Motor neuron (in vitro differentiated cells): ENCODE measurements around the gene CEP97. TPM values are rescaled to one million over a fixed set of nuclear protein-coding genes. Genes with fewer than 3 reads are reported as not detected.
"Not testable (repeated sequence)": the region's sequence is repeated elsewhere in the genome, so short reads cannot be mapped to it uniquely, and the experiment has no call there.

Source experiments
- ATAC-seq, 8 experiments: fragments of 200-7000 bp; cut with Tn5 transposase; replicated peaks in 6 of 8; 2 replicates each; pipeline ENCODE4 v1.8.0; 2021; ENCODE audit warnings: mild to moderate bottlenecking in 8 of 8, moderate library complexity in 8 of 8
- H3K27ac ChIP-seq, 2 donors: fragments of 250-450 bp; sonication (Bioruptor Pico); 2 replicates each; pipeline ENCODE4 v1.9.0; 2021; ENCODE audit warnings: antibody characterized with exemption in 2 of 2, mild to moderate bottlenecking in 2 of 2, moderate library complexity in 1 of 2
- H3K4me1 ChIP-seq, 2 donors: fragments of 250-450 bp; sonication (Bioruptor Pico); replicated peaks in 1 of 2; 2 replicates each; pipeline ENCODE4 v1.6.1; 2021; ENCODE audit warnings: antibody characterized with exemption in 2 of 2, mild to moderate bottlenecking in 2 of 2, moderate library complexity in 1 of 2
- H3K4me3 ChIP-seq, 5 donors: fragments of 250-450 bp; sonication (Bioruptor Pico); 2 replicates each; pipeline ENCODE4 v1.9.0; 2021; ENCODE audit warnings: antibody characterized with exemption in 5 of 5, mild to moderate bottlenecking in 5 of 5, moderate library complexity in 4 of 5
- WGBS, 10 experiments: fragments of 450-650 bp; shearing (Covaris generic); methylation state at CpG; one replicate each; pipeline ENCODE4 v1.0.0; 2022; 5-methylcytosine and 5-hydroxymethylcytosine counted together
- in situ Hi-C, 9 experiments: fragments of 400-800 bp; cut with MboI; loops; one replicate each; pipeline ENCODE4 v1.15.0; 2021; ENCODE audit warnings: low sequenced_read_pairs in 9 of 9, low pct_unique_long_range_greater_than_20kb in 2 of 9; ENCODE audit not compliant: unreplicated experiment in 9 of 9
- total RNA-seq, 8 experiments: library from RNA; unstranded; fragments of 300-600 nt; gene quantifications; 2 replicates each; pipeline versions ENCODE4 v1.2.3 to v1.2.4, GENCODE V29; 2022

CEP97 gene
- total RNA-seq, 8 experiments from 2014 or later: 9.8 to 29.2 (median 24.1) TPM

DNA sequence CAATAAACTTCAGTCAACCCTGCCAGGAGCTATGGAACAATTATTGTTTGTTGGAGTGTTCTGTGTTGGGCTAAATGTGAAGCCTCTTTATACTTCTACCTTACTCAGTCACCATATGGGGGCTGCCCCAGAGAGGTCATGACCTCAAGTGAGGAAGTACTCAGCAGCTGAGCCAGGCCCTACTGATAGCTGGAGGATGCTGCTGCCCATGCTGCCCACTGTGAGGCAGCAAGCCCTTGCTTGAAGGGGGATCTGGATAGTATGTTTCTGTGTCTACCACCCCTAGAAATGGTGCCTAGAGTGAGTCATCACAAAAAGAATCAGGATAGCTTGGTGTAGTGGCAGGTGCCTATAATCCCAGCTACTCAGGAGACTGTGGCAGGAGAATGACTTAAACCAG, 33.4 kb upstream of the CEP97 start:
- in situ Hi-C loops: no loop called here
- Histone ChIP-seq H3K4me3 (no peak overlapping the region), H3K27ac (no peak overlapping the region), H3K4me1 (peaks cover 6 to 10% of the 10 kb centered on the region in 2 donors)
- ATAC-seq: no peak

DNA sequence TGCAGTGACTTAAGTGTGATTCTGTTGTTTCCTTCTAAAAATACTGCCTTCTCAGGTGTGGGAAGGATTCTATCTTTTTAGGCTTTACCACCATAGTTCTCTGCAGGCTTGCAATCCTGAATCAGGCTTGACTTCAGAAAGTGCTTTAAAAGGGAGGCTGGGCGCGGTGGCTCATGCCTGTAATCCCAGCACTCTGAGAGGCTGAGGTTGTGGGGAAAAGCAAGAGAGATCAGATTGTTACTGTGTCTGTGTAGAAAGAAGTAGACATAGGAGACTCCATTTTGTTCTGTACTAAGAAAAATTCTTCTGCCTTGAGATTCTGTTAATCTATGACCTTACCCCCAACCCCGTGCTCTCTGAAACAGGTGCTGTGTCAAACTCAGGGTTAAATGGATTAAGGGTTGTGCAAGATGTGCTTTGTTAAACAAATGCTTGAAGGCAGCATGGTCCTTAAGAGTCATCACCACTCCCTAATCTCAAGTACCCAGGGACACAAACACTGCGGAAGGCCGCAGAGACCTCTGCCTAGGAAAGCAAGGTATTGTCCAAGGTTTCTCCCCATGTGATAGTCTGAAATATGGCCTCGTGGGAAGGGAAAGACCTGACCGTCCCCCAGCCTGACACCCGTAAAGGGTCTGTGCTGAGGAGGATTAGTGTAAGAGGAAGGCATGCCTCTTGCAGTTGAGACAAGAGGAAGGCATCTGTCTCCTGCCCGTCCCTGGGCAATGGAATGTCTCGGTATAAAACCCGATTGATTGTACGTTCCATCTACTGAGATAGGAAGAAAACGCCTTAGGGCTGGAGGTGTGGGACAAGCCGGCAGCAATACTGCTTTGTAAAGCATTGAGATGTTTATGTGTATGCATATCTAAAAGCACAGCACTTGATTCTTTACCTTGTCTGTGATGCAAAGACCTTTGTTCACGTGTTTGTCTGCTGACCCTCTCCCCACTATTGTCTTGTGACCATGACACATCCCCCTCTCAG, 32.4 kb upstream of the CEP97 start:
- H3K4me3 ChIP-seq, H3K27ac ChIP-seq, in situ Hi-C loops, ATAC-seq: not testable (repeated sequence)
- 83 to 100% (median 100%) methylated on average over 1 to 2 of the region's 15 CpGs; no CpG with 5 or more reads in 7 of the 10 experiments for WGBS, 10 experiments
- peaks cover 6 to 10% of the 10 kb centered on the region in 2 donors for H3K4me1 ChIP-seq

DNA sequence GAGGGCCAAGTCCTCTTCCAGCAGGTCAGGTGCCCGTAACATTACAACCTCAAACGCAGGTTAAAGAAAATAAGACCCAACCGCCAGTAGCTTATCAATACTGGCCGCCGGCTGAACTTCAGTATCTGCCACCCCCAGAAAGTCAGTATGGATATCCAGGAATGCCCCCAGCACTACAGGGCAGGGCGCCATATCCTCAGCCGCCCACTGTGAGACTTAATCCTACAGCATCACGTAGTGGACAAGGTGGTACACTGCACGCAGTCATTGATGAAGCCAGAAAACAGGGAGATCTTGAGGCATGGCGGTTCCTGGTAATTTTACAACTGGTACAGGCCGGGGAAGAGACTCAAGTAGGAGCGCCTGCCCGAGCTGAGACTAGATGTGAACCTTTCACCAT, 30.9 kb upstream of the CEP97 start:
- 78 to 96% methylated on average over 6 to 8 of the region's 13 CpGs; no CpG with 5 or more reads in 8 of the 10 experiments for WGBS, 10 experiments
- in situ Hi-C loops, H3K4me1 ChIP-seq, H3K4me3 ChIP-seq, H3K27ac ChIP-seq: not testable (repeated sequence)
- ATAC-seq: peak in 4 of 8 experiments; percentile 71 to 98 (median 94)

DNA sequence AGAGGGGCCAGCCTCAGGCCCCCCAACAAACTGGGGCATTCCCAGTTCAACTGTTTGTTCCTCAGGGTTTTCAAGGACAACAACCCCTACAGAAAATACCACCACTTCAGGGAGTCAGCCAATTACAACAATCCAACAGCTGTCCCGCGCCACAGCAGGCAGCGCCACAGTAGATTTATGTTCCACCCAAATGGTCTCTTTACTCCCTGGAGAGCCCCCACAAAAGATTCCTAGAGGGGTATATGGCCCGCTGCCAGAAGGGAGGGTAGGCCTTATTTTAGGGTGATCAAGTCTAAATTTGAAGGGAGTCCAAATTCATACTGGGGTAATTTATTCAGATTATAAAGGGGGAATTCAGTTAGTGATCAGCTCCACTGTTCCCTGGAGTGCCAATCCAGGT, 29.6 kb upstream of the CEP97 start:
- 0 to 94% (median 50%) methylated on average over 1 to 3 of the region's 4 CpGs; no CpG with 5 or more reads in 6 of the 10 experiments for WGBS, 10 experiments
- in situ Hi-C loops, H3K4me1 ChIP-seq, H3K27ac ChIP-seq, ATAC-seq, H3K4me3 ChIP-seq: not testable (repeated sequence)

DNA sequence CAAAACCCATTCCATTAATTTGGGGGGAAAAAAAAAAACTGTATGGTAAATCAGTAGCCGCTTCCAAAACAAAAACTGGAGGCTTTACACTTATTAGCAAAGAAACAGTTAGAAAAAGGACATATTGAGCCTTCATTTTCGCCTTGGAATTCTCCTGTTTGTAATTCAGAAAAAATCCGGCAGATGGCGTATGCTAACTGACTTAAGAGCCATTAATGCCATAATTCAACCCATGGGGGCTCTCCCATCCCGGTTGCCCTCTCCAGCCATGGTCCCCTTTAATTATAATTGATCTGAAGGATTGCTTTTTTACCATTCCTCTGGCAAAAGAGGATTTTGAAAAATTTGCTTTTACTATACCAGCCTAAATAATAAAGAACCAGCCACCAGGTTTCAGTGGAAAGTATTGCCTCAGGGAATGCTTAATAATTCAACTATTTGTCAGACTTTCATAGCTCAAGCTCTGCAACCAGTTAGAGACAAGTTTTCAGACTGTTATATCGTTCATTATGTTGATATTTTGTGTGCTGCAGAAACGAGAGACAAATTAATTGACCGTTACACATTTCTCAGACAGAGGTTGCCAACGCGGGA, 28.5 kb upstream of the CEP97 start:
- in situ Hi-C loops: no loop called here
- Histone ChIP-seq H3K4me3 (no peak overlapping the region), H3K4me1 (peaks cover 0 to 5% of the 10 kb centered on the region in 2 donors), H3K27ac (no peak overlapping the region)
- no peak for ATAC-seq
- 0 to 60% (median 23%) methylated on average over 1 to 10 of the region's 10 CpGs for WGBS, 10 experiments

DNA sequence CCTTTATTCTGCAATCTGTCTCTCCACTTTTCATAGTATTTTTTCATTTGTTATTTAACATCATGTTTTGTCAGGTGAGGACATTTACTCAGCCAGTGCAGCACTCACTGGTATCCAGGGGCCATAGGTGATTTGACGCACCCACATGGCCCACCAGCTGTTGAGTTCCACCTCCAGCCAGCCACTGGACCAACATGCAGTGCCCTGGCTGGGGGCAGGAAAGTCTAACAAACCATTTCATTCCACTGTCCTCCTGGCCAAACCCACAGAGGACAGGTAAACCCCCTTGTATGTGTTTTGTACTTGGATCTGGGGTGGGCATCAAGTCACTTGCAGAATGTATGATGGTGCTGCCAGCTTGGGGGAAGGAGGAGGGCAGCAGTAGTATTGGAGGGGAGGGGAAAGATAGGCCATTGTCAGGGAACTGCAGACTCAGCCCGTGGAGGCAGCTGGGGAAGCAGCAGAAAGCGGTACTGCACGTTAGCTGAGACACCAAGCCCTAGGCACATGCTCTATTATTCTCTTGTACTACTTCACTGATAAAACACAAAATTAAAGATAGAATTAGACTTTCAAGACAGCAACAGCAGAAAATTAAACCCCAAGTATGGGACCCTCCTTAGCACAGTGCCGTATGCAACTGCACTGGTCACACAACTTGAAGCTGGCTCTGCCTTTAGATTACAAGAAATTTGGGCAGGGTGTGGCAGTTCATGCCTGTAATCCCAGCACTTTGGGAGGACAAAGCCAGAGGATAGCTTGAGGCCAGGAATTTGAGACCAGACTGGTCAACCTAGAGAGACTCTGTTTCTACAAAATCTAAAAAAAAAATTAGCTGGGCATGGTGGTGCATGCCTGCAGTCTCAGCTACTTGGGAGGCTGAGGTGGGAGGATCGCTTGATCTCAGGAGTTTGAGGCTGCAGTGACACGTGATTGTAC, 22.4 kb upstream of the CEP97 start:
- ATAC-seq: no peak
- in situ Hi-C loops: no loop called here
- Histone ChIP-seq H3K4me3 (no peak overlapping the region), H3K27ac (no peak overlapping the region), H3K4me1 (no peaks in the 10 kb centered on the region)
- WGBS, 10 experiments: 33 to 93% (median 74%) methylated on average over 1 to 6 of the region's 7 CpGs

DNA sequence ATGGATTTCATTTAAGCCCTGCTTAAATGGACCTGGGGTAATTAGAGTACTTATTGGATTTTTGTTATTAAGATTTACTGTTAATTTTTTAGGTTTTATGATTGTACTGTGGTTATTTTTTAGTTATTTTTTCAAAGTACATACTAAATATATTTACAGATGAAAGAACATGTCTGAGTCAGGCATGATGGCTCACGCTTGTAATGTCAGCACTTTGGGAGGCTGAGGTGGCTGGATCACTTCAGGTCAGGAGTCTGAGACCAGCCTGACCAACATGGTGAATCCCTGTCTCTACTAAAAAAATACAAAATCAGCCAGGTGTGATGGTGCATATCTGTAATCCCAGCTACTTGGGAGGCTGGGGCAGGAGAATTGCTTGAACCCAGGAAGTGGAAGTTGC, 21.7 kb upstream of the CEP97 start:
- Histone ChIP-seq H3K4me1 (no peaks in the 10 kb centered on the region), H3K27ac (no peak overlapping the region), H3K4me3 (no peak overlapping the region)
- ATAC-seq: no peak
- in situ Hi-C loops: no loop called here
- 78 to 100% (median 90%) methylated on average over 1 of the region's 1 CpG; no CpG with 5 or more reads in 6 of the 10 experiments for WGBS, 10 experiments

DNA sequence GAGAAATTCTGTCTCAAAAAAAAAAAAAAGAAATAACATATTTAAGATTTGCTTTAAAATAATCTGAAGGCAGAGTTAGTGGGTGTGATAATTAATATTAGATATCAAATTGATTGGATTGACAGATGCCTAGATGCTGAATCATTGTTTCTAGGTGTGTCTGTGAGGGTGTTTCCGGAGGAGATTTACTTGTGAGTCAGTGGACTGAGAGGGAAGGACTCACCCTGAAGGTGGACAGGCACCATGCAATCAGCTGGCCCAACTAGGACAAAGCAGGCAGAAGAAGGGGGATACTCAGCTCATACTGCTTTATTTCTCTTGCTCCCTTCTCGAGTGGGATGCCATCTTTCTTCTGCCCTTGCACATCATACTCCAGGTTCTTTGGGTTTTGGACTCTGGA, 21.2 kb upstream of the CEP97 start:
- Histone ChIP-seq H3K4me3 (no peak overlapping the region), H3K4me1 (no peaks in the 10 kb centered on the region), H3K27ac (no peak overlapping the region)
- WGBS, 10 experiments: 29 to 94% (median 71%) methylated on average over 1 to 2 of the region's 2 CpGs; no CpG with 5 or more reads in 3 of the 10 experiments
- in situ Hi-C loops: no loop called here
- ATAC-seq: peak in 2 of 8 experiments; percentile 76 to 88

DNA sequence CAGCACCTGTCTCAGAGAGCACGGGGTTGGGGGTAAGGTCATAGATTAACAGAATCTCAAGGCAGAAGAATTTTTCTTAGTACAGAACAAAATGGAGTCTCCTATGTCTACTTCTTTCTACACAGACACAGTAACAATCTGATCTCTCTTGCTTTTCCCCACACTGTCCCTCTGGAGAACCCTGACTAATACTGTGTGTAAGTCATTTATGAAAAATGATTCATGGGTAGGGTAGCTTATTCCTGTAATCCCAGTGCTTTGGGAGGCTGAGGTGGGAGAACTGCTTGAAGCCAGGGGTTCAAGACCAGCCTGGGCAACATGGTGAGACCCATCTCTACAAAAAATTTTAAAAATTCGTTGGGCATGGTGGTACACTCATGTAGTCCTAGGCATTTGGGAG, 19.8 kb upstream of the CEP97 start:
- not testable (repeated sequence) for ATAC-seq

DNA sequence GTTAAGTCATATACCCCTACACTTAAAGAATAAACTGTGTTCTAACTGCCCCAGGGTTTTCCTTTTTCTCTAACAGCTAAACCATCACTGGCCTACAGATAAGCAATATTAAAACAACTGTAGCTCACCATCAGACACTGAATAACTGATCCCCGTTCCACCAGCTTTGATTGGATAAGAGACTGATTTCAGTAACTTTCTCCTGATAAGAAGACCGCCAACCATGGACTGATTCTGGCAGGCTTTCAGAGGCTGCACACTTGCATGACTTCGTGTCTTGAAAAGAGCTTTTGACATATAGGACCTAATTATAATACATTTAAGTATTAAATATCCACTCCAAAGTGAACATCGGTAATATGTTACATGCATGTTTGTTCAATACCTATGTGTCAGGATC, 15.3 kb upstream of the CEP97 start:
- in situ Hi-C loops: no loop called here
- Histone ChIP-seq H3K27ac (no peak overlapping the region), H3K4me1 (no peaks in the 10 kb centered on the region), H3K4me3 (no peak overlapping the region)
- ATAC-seq: no peak
- WGBS, 10 experiments: 75 to 100% (median 94%) methylated on average over 2 to 4 of the region's 4 CpGs; no CpG with 5 or more reads in 1 of the 10 experiments

More for the DNA sequence above, 19.8 kb upstream of the CEP97 start:
- H3K4me1 ChIP-seq, H3K4me3 ChIP-seq, H3K27ac ChIP-seq, in situ Hi-C loops: not testable (repeated sequence)
- WGBS, 10 experiments: 0 to 100% (median 19%) methylated on average over 1 of the region's 2 CpGs; no CpG with 5 or more reads in 6 of the 10 experiments

DNA sequence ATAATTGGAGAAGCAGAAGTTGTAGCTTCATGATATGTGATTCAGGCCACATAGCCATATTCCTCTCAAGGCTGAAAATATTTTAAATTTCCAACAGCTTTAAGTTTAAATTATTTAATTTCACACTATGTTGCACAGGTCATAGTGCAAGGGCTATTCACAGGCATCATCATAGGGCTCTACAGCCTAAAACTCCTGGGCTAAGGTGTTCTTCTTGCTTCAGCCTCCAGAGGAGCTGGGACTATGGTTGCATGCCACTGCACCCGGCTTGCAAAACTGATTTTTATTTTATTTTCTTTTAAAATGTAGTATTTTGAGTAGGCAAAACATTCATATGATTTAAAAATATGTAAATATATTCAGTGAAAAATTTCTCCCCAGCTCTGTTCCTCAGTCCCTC, 6.0 kb upstream of the CEP97 start:
- 13 to 89% (median 78%) methylated on average over 1 of the region's 1 CpG; no CpG with 5 or more reads in 3 of the 10 experiments for WGBS, 10 experiments
- ATAC-seq: peak in 1 of 8 experiments; percentile 68
- no peak overlapping the region for H3K4me3 ChIP-seq

DNA sequence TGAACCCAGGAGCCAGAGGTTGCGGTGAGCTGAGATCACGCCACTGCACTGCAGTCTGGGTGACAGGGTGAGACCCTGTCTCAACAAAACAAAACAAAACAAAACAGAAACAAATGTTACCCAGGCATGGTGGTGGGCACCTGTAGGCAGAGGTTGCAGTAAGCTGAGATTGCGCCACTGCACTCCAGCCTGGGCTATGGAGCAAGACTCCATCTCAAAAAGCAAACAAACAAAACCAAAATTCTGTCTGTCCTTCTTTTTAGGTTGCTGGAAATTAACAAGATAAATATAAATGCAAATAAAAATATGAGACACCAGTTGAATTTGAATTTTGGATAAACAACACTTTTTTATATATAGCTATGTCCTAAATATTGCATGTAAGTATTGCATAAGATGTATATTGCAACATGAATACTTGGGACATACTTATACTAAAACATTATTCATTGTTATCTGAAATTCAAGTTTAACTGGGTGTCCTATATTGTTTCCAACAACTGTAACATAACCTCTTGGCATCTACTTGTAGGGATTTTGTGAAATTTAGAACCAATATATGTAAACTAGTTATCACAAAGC, 4.7 kb upstream of the CEP97 start:
- no peak overlapping the region for H3K27ac ChIP-seq
- H3K4me1 ChIP-seq: no peaks in the 10 kb centered on the region
- in situ Hi-C loops: no loop called here
- ATAC-seq: no peak
- 86 to 100% (median 100%) methylated on average over 1 to 3 of the region's 3 CpGs; no CpG with 5 or more reads in 5 of the 10 experiments for WGBS, 10 experiments
- no peak overlapping the region for H3K4me3 ChIP-seq

More for the DNA sequence above, 6.0 kb upstream of the CEP97 start:
- Histone ChIP-seq H3K4me1 (no peaks in the 10 kb centered on the region), H3K27ac (no peak overlapping the region)
- in situ Hi-C loops: no loop called here
